Adipocyte (in vitro differentiated cells): ENCODE results near the gene FBXO4.

Source experiments
- DNase-seq: peaks from one replicate; pipeline ENCODE4 v3.0.0-alpha.2; 2015; ENCODE audit warnings: low read depth
- H3K27me3 ChIP-seq: replicated peaks from 2 replicates; pipeline ENCODE4 v1.7.0; 2013; ENCODE audit warnings: mild to moderate bottlenecking, low read length, moderate library complexity; ENCODE audit not compliant: control insufficient read depth, insufficient read depth
- H3K36me3 ChIP-seq: 2 replicates; pipeline ENCODE4 v1.7.0; 2013; ENCODE audit warnings: low read length, mild to moderate bottlenecking, moderate library complexity; ENCODE audit not compliant: control insufficient read depth, insufficient read depth, severe bottlenecking
- H3K4me1 ChIP-seq: 2 replicates; pipeline ENCODE4 v1.7.0; 2013; ENCODE audit warnings: mild to moderate bottlenecking, low read length, moderate library complexity; ENCODE audit not compliant: control insufficient read depth, insufficient read depth
- H3K4me3 ChIP-seq: 2 replicates; pipeline ENCODE4 v1.7.0; 2013; ENCODE audit warnings: mild to moderate bottlenecking, low read length, moderate library complexity
- H3K9ac ChIP-seq: 2 replicates; pipeline ENCODE4 v1.7.0; 2013; ENCODE audit warnings: mild to moderate bottlenecking, low read length, moderate library complexity
- H3K9me3 ChIP-seq: 2 replicates; pipeline ENCODE4 v1.7.0; 2013; ENCODE audit warnings: mild to moderate bottlenecking, low read length, moderate library complexity; ENCODE audit not compliant: control insufficient read depth

The FBXO4 gene

GRCh38 chr5:41985945-41986695 lies 61.0 kb downstream of the FBXO4 start:
- H3K27me3 ChIP-seq = no peaks in the 10 kb centered on the region
- H3K9ac ChIP-seq = no peak overlapping the region
- H3K4me1 ChIP-seq = peaks cover 15% of the 10 kb centered on the region
- no peak overlapping the region for H3K4me3 ChIP-seq
- no peak for DNase-seq
- no peaks in the 10 kb centered on the region for H3K36me3 ChIP-seq
- no peaks in the 10 kb centered on the region for H3K9me3 ChIP-seq
